CD14-positive monocyte (primary cell): Measurements from ENCODE around the gene PPT2. TPM values are rescaled to one million over a fixed set of nuclear protein-coding genes. Genes with fewer than 3 reads are reported as not detected.

Experiments
- DNase-seq, 3 donors: peaks; one replicate each; pipeline ENCODE4 v3.0.0-alpha.2; 2011 to 2022
- H2AFZ ChIP-seq: 2 replicates; pipeline ENCODE4 v1.6.0; 2012; ENCODE audit warnings: mild to moderate bottlenecking, low read depth, low read length, inconsistent platforms; ENCODE audit not compliant: insufficient read depth, poor library complexity, severe bottlenecking
- H3K27ac ChIP-seq, 2 donors: 1 replicate in 1 of 2; 2 replicates in 1 of 2; pipeline ENCODE4 v1.5.1; 2012 to 2013; ENCODE audit warnings: low read length in 2 of 2, control low read depth in 1 of 2, inconsistent platforms in 1 of 2, low read depth in 1 of 2, mild to moderate bottlenecking in 1 of 2
- H3K27me3 ChIP-seq, 2 donors: one replicate each; pipeline versions ENCODE4 v1.6.0 to v1.6.1; 2011 to 2013; ENCODE audit warnings: low read length in 2 of 2; ENCODE audit not compliant: control insufficient read depth in 2 of 2, insufficient read depth in 2 of 2
- H3K36me3 ChIP-seq, 2 donors: replicated peaks in 1 of 2; 1 replicate in 1 of 2; 2 replicates in 1 of 2; pipeline versions ENCODE4 v1.5.1 to v1.6.1; 2012 to 2013; ENCODE audit warnings: low read length in 2 of 2, control low read depth in 1 of 2, inconsistent platforms in 1 of 2, mild to moderate bottlenecking in 1 of 2; ENCODE audit not compliant: insufficient read depth in 2 of 2, control insufficient read depth in 1 of 2
- H3K4me1 ChIP-seq, 2 donors: 1 replicate in 1 of 2; 2 replicates in 1 of 2; pipeline versions ENCODE4 v1.5.1 to v1.6.1; 2012 to 2013; ENCODE audit warnings: low read length in 2 of 2, control low read depth in 1 of 2, inconsistent platforms in 1 of 2, mild to moderate bottlenecking in 1 of 2, moderate library complexity in 1 of 2; ENCODE audit not compliant: insufficient read depth in 2 of 2, control insufficient read depth in 1 of 2
- H3K4me2 ChIP-seq: replicated peaks from 2 replicates; pipeline ENCODE3; 2012; ENCODE audit warnings: low read length, moderate library complexity, mild to moderate bottlenecking; ENCODE audit not compliant: poor library complexity, severe bottlenecking; ENCODE audit errors: extremely low read depth
- H3K4me3 ChIP-seq, 3 experiments: fragments of 200-600 bp in 1 of 3; sonication (generic) in 1 of 3; replicated peaks in 1 of 3; 1 replicate in 2 of 3; 2 replicates in 1 of 3; pipeline ENCODE4 v1.5.1; 2011 to 2013; ENCODE audit warnings: low read length in 3 of 3, mild to moderate bottlenecking in 3 of 3, control low read depth in 2 of 3, low read depth in 2 of 3, inconsistent platforms in 1 of 3, moderate library complexity in 1 of 3
- H3K79me2 ChIP-seq: 2 replicates; pipeline ENCODE4 v1.6.0; 2012; ENCODE audit warnings: mild to moderate bottlenecking, control low read depth, inconsistent platforms, low read length, moderate library complexity; ENCODE audit not compliant: insufficient read depth
- H3K9ac ChIP-seq: 2 replicates; pipeline ENCODE4 v1.6.0; 2017; ENCODE audit warnings: low read length, mild to moderate bottlenecking; ENCODE audit not compliant: insufficient read depth, poor library complexity, severe bottlenecking
- H3K9me3 ChIP-seq, 2 donors: replicated peaks in 1 of 2; 1 replicate in 1 of 2; 2 replicates in 1 of 2; pipeline versions ENCODE4 v1.5.1 to v1.6.1; 2012 to 2013; ENCODE audit warnings: low read length in 2 of 2, control low read depth in 1 of 2; ENCODE audit not compliant: control insufficient read depth in 1 of 2, insufficient read depth in 1 of 2
- H4K20me1 ChIP-seq: 2 replicates; pipeline ENCODE4 v1.6.0; 2012; ENCODE audit warnings: mild to moderate bottlenecking, low read length, control low read depth, moderate library complexity; ENCODE audit not compliant: insufficient read depth
- H3K27ac Mint-ChIP-seq, 7 donors: one replicate each; pipeline ENCODE4 v1.8.0; 2020; ENCODE audit warnings: mild to moderate bottlenecking in 7 of 7, mixed read lengths in 7 of 7, moderate library complexity in 6 of 7, inconsistent platforms in 2 of 7
- H3K27me3 Mint-ChIP-seq, 3 donors: one replicate each; pipeline ENCODE4 v1.8.0; 2021 to 2022; ENCODE audit warnings: low read depth in 3 of 3, mild to moderate bottlenecking in 3 of 3, mixed read lengths in 3 of 3, moderate library complexity in 3 of 3, inconsistent platforms in 1 of 3
- H3K36me3 Mint-ChIP-seq, 2 donors: one replicate each; pipeline ENCODE4 v1.8.0; 2020; ENCODE audit warnings: mixed read lengths in 2 of 2, inconsistent platforms in 1 of 2, mild to moderate bottlenecking in 1 of 2
- H3K4me1 Mint-ChIP-seq: one replicate; pipeline ENCODE4 v1.8.0; 2020; ENCODE audit warnings: mild to moderate bottlenecking, mixed read lengths
- H3K4me3 Mint-ChIP-seq, 2 donors: one replicate each; pipeline ENCODE4 v1.8.0; 2020; ENCODE audit warnings: mild to moderate bottlenecking in 2 of 2, mixed read lengths in 2 of 2, moderate library complexity in 1 of 2
- H3K9me3 Mint-ChIP-seq, 7 donors: one replicate each; pipeline ENCODE4 v1.8.0; 2020 to 2022; ENCODE audit warnings: mixed read lengths in 7 of 7, mild to moderate bottlenecking in 6 of 7, moderate library complexity in 6 of 7, inconsistent platforms in 2 of 7
- WGBS: methylation state at CpG from one replicate; pipeline ENCODE4 v1.1.5; 2013; ENCODE audit warnings: missing lambda C conversion rate; ENCODE audit not compliant: insufficient coverage; 5-methylcytosine and 5-hydroxymethylcytosine counted together
- intact Hi-C, 2 donors: fragments of 100-400 bp; cut with micrococcal nuclease; formaldehyde crosslinking; loops; one replicate each; pipeline versions ENCODE4 v1.15.0 to v1.15.1; 2023
- polyA plus RNA-seq, 3 donors: library from polyadenylated mRNA; depleted of rRNA in 1 of 3; unstranded in 2 of 3; stranded (reverse) in 1 of 3; fragments of 300-500 nt in 2 of 3; fragments of >200 nt in 1 of 3; fragmentation: Illumina TruSeq in 2 of 3; gene quantifications; 1 replicate in 2 of 3; 2 replicates in 1 of 3; pipeline ENCODE4 v1.2.3, GENCODE V29; 2012 to 2021
- TF ChIP-seq, protein P1 (sequence below): fragments of 200-600 bp; IDR thresholded peaks from one replicate; pipeline ENCODE4 v1.8.0; 2022; ENCODE audit warnings: antibody characterized with exemption, mild to moderate bottlenecking

PPT2 gene
- polyA plus RNA-seq, 3 donors: 1.4 to 4.0 (median 1.8) TPM

DNA sequence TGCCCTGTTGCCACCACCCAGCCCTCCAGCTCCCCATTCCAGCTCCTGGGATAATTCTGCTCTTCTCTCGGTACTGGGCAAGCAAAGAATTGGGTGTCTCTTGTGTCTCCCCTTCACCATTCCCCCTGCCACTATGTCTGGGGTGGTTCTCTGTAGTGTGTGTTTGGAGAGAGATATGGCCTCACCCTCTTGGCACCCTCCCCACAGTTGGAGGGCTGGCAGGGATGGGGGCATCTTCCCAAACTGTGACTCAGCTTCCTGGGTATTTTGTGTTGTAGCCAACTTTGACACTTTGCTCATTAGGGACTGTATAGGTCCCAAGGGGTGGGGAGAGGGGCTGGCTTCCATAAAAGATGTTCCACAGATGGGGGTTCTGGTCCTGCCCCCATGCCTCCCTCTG, 46.5 kb upstream of the PPT2 start:
- no peak overlapping the region for H3K4me3 ChIP-seq
- H3K4me3 Mint-ChIP-seq: peak overlapping the region in 1 of 2 donors; percentile 37
- H3K27me3 ChIP-seq: peaks cover 3 to 21% of the 10 kb centered on the region in 2 donors
- H3K36me3 ChIP-seq: peaks cover 0 to 8% of the 10 kb centered on the region in 2 donors
- H3K27ac Mint-ChIP-seq: no peak overlapping the region
- intact Hi-C loops: no loop called here
- peaks cover 8% of the 10 kb centered on the region for H3K4me1 Mint-ChIP-seq
- TF ChIP-seq, protein P1, sequence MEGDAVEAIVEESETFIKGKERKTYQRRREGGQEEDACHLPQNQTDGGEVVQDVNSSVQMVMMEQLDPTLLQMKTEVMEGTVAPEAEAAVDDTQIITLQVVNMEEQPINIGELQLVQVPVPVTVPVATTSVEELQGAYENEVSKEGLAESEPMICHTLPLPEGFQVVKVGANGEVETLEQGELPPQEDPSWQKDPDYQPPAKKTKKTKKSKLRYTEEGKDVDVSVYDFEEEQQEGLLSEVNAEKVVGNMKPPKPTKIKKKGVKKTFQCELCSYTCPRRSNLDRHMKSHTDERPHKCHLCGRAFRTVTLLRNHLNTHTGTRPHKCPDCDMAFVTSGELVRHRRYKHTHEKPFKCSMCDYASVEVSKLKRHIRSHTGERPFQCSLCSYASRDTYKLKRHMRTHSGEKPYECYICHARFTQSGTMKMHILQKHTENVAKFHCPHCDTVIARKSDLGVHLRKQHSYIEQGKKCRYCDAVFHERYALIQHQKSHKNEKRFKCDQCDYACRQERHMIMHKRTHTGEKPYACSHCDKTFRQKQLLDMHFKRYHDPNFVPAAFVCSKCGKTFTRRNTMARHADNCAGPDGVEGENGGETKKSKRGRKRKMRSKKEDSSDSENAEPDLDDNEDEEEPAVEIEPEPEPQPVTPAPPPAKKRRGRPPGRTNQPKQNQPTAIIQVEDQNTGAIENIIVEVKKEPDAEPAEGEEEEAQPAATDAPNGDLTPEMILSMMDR: no peak
- no peaks in the 10 kb centered on the region for H3K79me2 ChIP-seq
- DNase-seq: no peak
- peaks cover 0 to 2% (median 1%) of the 10 kb centered on the region in 7 donors for H3K9me3 Mint-ChIP-seq
- H3K4me1 ChIP-seq: no peaks in the 10 kb centered on the region
- H3K4me2 ChIP-seq: no peak overlapping the region
- no peaks in the 10 kb centered on the region for H3K9me3 ChIP-seq
- no peak overlapping the region for H3K27ac ChIP-seq
- no peak overlapping the region for H3K9ac ChIP-seq
- peaks cover 28 to 57% (median 42%) of the 10 kb centered on the region in 3 donors for H3K27me3 Mint-ChIP-seq
- peaks cover 10 to 17% of the 10 kb centered on the region in 2 donors for H3K36me3 Mint-ChIP-seq
- H4K20me1 ChIP-seq: no peaks in the 10 kb centered on the region
- no peak overlapping the region for H2AFZ ChIP-seq
- WGBS: no CpG with 5 or more reads among the region's 1 CpG

DNA sequence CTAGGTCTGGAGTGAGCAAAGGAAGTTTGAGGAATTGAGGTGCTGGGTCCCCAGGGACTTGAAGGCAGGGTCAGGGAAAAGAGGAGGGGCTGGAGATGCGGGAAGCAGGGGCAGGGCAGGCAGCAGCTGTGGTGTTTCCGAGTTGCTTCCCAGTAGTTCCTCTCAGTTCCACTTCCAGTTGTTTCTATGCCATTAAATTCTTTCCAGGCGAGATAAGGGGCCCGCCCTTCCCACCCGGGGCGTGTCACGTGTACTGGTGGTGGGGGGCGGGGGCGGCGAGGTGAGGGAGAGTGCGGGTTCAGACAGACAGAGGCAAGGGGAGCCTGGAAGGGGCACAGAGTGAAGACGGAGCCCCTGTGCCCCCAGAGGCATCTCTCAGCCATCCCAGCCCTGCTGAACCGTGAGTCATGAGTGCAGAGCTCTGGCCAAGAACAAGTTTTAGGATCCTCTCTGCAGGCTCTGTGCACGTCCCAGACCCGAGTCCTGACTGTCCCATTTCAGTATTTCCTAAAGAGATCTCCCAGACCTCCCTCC, 45.8 kb upstream of the PPT2 start:
- no peaks in the 10 kb centered on the region for H3K4me1 ChIP-seq
- peaks cover 10 to 20% of the 10 kb centered on the region in 2 donors for H3K36me3 Mint-ChIP-seq
- H3K9ac ChIP-seq: no peak overlapping the region
- no peak overlapping the region for H3K4me3 Mint-ChIP-seq
- peaks cover 0 to 10% of the 10 kb centered on the region in 2 donors for H3K36me3 ChIP-seq
- 6% methylated on average over 12 of the region's 15 CpGs for WGBS
- H3K79me2 ChIP-seq: no peaks in the 10 kb centered on the region
- no peak overlapping the region for H3K27ac ChIP-seq
- no peak overlapping the region for H3K27ac Mint-ChIP-seq
- TF ChIP-seq, protein P1: no peak
- H3K4me2 ChIP-seq: no peak overlapping the region
- no peaks in the 10 kb centered on the region for H4K20me1 ChIP-seq
- H3K4me1 Mint-ChIP-seq: peaks cover 8% of the 10 kb centered on the region
- peaks cover 0 to 2% (median 1%) of the 10 kb centered on the region in 7 donors for H3K9me3 Mint-ChIP-seq
- H3K27me3 ChIP-seq: peaks cover 3 to 21% of the 10 kb centered on the region in 2 donors
- intact Hi-C loops: no loop called here
- H3K9me3 ChIP-seq: no peaks in the 10 kb centered on the region
- no peak for DNase-seq
- H3K27me3 Mint-ChIP-seq: peaks cover 24 to 56% (median 42%) of the 10 kb centered on the region in 3 donors
- no peak overlapping the region for H3K4me3 ChIP-seq
- no peak overlapping the region for H2AFZ ChIP-seq
